NCI-H2196 treated with DMSO at 0.1 percent for 48 hours (cell line): Measurements from ENCODE around the gene SMC5.
"Not testable (repeated sequence)": the region's sequence is repeated elsewhere in the genome, so short reads cannot be mapped to it uniquely, and the experiment has no call there.

ENCODE experiments used
- DNase-seq: peaks from one replicate; lab custom pipeline; 2025; ENCODE audit not compliant: unreplicated experiment; lab: John Stamatoyannopoulos, UW

The SMC5 gene

DNA sequence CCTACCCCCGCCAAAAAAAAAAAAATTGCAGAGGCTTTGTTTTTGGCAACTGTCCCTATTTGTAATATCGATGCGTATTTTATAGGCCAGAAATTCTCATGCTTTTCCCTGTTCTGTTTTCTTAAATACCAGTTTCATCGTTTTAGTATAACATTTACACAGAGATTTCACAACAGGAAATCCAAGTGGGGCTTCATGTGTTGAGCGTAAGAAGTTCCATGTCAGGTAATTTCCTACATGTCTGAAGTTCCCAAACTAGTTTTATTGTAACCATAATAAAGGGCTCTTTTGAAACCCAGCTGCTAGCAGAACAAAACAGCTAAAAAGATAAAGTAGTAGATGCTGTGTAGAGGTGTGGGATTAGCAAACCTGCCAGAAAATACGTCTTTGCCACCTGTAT, 4.2 kb downstream of the SMC5 start:
- DNase-seq, result no peak

DNA sequence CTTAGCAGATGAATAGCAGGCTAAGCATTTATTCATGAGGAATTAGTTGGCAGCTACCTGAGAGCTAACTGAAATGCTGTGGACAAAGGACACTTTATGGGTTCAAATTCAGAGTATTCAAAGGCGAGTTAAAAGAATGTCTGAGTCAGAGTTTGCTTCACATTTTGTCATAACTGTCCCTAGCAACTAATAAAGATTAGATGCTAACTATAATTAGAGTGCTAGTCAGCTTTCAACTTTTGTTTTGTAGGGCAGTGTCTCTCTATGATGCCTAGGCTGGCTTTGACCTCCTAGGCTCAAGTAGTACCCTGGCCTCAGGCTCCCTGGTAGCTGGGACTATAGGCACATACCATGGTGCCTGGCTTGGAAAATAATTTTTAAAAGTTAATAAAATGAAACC, 4.6 kb downstream of the SMC5 start:
- no peak for DNase-seq

DNA sequence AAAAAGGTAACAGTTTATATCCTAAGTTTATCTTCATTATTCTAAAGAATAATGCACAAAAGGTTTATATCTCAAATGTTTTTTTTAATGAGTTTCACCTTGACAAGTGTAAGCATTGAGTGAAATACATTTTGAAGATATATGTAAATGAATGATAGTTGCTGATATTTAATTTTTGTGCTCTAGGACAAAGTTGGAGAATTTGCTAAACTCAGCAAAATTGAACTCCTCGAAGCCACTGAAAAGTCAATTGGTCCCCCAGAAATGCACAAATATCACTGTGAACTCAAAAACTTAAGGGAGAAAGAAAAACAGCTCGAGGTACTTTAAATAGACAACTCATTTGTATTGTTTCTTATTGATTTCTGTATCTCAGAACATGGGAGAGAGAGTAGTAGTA, 19.5 kb downstream of the SMC5 start:
- DNase-seq, result no peak

DNA sequence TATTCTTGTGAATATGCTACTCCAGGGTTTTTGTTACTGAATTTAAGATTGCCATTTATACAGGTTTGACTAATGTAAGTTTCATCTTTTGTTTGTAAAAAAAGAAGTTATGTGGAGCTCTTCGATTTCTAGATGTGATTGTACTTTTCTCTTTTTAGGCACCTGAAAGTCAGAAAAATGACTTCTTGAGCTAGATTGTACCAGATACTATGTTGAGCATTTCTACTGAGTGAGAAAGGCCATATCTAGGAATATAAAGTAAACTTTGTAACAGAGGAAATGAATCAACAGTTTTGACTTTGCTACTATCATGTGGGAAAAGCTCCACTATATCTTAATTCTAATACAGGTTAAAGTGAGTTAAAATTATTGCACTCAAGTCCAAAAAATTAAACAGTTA, 25.1 kb downstream of the SMC5 start:
- DNase-seq, result no peak

DNA sequence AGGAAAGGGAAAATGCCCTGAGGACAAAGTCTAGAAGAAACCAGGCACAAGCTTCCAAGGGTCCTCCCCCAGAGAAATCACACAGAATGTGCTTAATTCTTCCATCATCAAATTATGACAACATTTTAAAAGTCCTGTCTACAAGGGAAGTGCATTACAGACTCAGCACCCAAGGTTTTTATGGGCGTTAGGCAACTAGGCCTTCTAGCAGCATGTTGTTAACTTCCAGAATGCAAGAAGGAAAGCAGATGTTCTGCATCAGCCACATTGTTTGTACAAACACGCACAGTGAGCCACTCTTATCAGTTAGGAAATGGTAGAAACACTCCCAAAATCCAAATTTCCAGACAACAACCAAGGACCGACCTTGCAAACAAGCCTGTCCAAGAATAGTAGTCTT, 26.5 kb downstream of the SMC5 start:
- no peak for DNase-seq

DNA sequence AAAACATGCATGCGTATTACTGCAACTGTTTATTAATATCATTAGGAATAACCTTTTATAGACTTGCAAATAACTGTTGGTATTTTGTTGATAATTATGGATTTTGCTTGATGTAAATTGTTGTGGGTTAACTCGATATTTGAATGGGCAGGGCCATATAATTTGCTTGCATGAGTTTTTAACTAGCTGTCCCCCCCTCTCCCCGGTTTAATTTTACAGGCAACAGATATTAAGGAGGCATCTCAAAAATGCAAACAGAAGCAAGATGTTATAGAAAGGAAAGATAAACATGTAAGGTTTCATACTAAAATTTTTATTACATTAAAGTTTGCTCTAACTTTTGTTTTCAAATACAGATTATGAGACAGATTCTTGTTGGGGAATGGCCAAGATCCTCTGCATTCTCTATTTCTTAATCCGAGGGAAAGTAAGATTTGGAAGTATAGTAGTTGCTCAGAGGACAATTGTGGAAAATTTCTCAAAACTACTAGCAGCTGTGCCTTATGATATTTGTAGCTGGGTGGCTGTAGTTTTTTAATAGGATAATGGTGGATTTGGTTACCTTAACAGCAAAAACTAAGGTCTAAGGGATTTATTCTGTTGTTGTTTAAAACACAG, 27.3 kb downstream of the SMC5 start:
- DNase-seq, result no peak

DNA sequence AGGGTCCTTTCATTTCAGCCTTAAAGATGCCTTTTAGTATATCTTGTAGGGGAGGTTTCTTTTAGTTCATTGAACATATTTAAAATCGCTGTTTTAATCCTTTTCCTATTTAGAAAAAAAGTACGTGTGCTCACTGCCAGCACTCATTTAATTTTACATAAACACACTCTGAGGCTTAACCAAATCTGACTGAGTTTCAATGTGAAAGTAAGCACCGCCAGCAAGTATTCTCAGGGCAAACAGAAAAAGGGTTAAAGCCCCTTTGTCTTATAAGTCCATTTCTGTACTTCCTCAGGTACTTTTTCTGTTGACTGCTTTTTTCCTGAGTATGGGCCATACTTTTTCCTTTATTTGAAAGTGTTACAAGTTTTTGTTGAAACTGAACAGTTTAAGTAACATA, 31.8 kb downstream of the SMC5 start:
- no peak for DNase-seq

DNA sequence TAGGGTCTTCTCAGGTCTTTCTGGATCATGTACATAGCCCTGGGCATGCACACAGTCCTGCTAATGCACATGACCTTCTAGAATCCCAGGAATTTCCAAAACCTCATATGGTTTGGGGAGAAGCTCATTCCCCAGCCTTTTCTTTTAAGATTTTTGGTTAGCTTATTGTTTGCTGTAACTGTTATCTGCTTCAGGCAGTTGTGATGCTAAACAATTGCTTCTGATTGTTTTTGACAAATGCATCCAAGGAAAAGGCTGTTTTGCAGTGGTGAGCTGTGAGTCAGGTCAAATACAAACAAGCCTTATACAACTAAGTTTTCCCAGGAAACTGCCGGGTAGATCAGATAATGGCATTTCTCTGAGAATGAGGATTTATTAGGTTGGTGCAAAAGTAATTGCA, 32.7 kb downstream of the SMC5 start:
- DNase-seq, result no peak

DNA sequence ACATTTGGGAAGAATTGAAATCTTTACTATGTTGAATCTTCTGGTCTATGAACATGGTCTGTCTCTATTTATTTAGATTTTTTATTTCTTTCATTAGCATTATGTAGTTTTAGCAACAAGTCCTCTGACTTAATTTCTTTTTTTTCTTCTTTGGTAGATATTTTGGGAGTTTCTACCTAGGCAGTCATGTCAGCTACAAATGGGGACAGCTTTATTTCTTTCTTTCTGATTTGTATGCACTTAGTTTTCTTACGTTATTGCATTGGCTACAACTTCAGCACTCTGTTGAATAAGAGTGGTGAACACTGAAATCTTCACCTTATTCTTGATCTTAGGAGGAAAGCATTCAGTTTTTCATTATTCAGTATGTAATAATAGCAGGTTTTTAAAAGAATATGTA, 33.5 kb downstream of the SMC5 start:
- DNase-seq, result no peak

DNA sequence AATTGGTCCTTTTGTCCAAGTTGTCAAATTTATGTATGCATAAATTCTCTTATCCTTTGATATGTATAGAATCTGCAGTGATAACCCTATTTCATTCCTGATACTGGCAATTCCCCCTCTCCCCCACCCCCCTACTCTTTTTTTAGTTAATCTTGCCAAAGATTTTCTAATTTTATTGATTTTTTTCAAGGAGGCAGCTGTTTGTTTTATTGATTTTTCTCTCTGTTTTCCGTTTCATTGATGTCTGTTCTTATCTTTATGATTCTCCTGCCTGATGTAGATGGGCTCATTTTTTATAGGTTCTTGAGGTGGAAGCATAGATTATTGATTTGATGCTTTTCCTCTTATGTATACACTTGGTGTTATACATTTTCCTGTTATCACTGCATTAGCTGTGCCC, 34.4 kb downstream of the SMC5 start:
- no peak for DNase-seq

DNA sequence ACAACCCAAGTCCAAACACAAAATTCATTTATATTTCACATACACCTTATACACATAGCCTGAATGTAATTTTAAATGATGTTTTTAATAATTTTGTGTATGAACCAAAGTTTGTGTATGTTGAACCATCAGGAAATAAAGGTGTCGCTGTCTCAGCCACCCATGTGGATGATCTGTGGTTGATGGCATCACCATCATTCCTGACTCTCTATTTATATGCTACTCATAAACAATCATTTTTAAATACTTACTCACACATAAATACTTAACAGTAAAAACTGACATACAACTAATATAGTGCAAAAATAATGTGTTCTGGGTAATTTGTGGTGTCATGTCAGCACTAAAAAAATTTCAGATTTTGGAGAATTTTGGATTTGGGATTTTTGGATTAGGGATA, 38.4 kb downstream of the SMC5 start:
- no peak for DNase-seq

DNA sequence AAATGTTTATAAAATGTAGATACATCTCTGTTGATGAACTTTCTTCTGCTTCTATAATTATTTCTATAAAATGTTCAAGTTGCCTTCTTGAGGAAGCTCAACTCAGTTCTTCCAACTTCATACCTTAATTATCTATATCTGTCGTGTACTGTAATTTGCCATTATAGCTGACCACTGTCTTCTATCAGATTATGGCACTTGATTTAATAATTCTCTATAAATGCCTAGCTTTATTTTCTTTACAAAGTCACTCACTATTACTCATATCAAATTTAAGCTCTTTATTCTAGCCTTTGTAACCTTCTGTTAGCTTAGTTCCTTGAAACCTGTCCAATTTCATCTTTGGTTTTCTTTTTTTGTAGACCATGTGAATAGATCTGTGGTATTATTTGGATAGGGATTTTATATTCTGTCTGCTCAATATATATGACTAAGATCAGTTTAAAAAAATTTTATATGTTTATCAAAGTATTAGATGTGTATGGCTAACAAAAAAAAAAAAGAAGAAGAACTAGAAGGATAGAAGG, 39.5 kb downstream of the SMC5 start:
- DNase-seq, result no peak

DNA sequence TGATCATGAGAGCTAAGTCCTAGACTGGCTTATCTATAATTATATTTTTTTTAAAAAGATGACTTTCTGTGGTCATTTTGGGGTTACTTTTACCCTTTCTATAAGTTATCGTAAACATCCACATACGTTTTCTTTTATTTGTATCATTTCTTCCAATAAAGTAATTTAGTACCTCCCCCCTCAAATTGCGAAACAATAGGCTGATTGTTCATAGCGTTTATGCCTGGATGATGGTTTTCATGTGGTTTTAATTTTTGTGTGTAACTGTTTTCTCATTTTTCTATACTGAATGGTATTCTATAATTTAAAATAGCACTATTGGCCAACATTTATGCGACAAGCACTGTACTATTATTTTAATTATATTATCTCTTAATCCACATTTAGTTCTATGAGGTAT, 44.5 kb downstream of the SMC5 start:
- no peak for DNase-seq

DNA sequence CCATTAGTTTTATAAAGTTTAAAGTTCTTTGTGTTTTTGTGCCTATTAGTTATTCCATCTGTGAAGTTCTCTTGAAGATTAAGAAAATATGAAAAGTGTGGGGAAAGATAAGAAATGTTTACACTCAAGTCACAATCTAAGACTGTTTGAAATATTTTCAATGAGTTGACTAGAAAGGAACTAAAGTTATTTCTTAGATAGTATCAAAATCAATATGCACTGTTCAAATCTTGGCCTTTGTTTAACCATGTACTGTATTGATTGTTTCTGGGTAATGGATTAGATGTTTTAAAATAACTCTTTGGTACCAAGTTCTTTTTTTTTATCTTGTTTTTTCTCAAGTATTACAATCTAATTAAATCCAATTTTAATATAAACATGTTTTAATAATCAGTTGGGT, 46.0 kb downstream of the SMC5 start:
- DNase-seq, result no peak

DNA sequence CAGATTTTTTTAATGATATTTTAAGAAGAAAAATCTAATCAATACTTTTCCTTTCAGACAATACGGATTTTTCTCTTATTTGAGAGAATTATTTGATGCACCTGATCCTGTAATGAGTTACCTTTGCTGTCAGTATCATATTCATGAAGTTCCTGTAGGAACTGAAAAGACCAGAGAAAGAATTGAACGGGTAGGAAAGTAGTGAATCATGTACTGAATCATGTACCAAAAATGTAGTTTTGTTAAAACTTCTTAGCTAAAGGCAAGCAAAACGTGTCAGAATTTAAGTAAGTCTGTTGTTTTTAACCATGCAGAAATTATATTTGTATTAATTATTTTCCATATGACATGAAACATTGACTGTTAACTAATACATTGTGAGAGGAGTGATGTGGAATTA, 56.6 kb downstream of the SMC5 start:
- no peak for DNase-seq

DNA sequence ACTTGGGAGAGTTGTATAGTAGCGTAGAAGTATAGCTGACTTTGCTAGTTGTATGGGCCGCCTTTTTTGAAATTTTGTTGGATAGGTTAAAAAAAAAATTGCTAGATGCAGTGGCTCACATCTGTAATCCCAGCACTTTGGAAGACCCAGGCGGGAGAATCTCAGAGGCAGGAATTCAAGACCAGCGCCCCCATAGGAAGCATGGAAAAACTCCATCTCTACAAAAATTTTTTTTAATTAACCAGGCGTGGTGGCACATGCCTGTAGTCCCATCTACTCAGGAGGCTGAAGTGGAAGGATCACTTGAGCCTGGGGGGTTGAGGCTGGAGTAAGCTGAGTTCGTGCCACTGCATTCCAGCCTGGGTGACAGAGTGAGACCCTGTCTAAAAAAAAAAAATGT, 59.2 kb downstream of the SMC5 start:
- DNase-seq, result no peak

DNA sequence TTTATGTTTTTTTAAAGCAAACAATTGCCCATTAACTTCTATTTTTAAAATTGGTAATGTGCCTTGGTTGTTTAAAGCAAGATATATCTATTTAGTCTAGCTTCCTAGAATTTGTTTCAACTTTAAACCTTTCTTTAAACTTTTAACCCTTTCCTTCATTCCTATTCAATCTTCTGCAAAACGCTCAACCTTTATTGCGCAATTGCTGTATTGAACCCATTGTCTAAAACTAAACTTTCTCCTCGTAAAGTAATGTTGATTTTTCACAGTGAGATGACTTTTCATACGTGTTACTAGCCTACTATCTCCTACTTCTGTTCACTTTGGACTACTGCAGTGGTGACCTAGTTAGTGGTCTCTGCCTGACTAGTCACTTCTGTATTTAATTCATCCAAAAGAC, 63.3 kb downstream of the SMC5 start:
- DNase-seq, result no peak

DNA sequence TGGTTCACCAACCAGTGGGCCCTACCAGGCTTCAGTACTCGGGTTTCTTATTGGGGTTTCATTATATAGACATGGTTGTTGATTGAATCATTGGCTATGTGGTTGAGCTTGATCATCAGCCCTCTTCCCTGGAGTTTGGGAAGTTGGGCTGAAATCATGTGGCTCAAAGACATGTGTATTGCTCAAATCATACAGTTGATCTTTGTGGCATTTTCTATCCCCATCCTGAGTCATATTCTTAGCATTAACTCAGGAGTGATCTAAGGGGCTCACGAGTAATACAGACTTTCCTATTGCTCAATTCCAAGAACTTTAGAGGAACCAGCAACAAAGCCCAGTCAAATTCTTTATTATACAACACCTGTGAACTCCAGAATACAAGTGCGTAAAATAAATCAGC, 66.2 kb downstream of the SMC5 start:
- no peak for DNase-seq

DNA sequence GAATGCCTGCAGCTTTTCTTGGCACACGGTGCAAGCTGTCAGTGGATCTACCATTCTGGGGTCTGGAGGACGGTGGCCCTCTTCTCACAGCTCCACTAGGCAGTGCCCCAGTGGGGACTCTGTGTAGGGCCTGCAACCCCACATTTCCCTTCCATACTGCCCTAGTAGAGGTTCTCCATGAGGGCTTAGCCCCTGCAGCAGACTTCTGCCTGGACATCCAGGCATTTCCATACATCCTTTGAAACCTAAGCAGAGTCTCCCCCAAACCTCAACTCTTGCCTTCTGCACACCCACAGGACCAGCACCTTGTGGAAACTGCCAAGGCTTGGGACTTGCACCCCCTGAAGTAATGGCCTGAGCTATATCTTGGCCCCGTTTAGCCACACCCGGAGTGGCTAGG, 69.8 kb downstream of the SMC5 start:
- not testable (repeated sequence) for DNase-seq

DNA sequence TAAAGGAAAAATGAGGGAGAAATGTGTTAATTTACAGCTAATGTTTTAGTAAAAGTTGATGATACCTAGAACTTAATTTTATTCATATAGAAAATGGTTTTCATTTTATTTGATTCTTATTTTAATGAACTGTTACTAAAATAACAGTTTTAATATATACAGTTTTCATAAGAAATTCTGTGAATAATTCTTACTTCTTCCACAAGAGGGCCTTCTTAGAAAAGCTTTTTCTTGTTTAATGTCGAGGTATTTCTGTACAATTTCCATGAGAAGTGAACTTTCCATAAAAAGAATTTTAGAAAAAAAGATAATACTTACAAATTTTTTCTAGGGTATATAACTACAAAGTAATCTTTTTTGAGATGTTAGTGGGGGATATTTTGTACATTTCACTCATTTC, 81.8 kb downstream of the SMC5 start:
- no peak for DNase-seq

DNA sequence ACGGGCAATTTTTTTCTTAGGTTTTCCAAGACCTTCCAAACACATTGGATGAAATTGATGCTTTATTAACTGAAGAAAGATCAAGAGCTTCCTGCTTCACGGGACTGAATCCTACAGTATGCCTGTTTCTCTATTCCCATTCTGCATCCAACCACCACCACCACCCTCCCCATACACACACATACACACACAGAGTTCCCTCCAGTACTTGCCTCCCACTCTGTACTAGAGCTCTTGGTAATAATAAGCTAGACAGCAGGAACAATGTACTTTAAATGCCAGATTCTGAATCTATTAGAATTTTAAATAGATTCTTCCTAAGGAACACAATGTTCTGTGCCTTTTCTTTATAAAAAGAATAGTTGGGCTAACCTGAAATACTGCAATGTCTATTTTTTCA, 88.3 kb downstream of the SMC5 start:
- no peak for DNase-seq

DNA sequence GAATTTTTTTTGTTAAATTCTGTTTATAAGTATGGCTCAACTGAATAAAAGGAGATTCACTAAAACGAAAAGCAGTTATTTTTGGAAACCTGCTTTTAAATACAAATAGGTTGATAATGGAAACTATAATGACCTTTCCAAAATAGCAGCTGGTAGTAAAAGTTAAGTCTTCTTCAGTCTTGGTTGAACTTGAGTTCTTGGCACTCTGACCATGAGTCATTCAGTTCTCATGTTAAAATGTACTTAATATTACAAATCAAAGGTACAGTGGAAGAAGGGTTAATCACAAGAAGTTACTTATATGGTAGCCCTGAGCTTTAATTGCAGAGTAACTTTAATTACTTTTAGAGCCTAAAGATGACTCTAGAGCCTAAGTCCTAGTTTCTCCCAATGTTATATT, 93.6 kb downstream of the SMC5 start:
- no peak for DNase-seq

DNA sequence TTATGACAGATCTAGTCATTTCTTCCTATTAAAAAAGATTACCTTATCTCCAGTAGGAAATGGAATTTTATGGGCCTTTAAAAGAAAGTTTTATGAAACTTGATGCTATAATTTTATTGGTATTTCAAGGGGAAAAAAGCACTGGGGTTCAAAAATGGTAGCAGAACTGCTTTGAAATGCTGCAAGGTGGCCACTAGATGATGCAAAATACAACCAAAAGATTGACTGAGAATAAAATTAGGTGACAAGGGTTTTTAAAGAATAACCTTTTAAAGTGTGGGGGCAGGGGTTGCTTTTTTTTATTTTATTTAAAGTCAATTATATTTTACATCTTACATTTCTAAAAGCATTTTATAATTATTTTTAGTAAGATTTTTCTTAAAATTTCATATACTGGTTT, 94.0 kb downstream of the SMC5 start:
- DNase-seq, result peak; percentile 4

DNA sequence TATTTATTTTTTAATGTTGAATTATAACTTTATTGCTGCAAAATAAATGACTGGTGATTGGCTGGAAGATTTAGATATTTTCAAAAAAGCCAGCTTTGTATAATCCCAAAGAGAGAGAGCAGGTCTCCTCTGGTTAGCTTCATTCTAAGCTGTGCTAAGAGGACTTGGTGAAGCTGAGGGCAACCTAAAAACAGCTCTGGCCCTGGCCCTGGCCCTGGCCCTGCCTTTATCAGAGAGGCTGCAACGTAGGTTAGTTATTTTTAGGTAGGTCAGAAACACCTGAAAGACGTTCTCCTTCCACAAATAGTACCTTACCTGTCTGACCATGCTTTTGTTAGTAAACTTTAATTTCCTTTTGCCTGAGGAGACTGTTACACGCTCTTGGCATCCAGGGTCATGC, 97.0 kb downstream of the SMC5 start:
- no peak for DNase-seq
